GM21528 (cell line): ENCODE data around the gene TUBGCP5.

Source experiments
- ATAC-seq: cut with Tn5 transposase; IDR thresholded peaks from one replicate; pipeline ENCODE4 v1.9.1; 2021; ENCODE audit warnings: mild to moderate bottlenecking, moderate library complexity; ENCODE audit not compliant: unreplicated experiment, low FRiP score

The TUBGCP5 gene

GRCh38 chr15:22956257-22956977, 83.0 kb downstream of the TUBGCP5 start:
- ATAC-seq = no peak

DNA sequence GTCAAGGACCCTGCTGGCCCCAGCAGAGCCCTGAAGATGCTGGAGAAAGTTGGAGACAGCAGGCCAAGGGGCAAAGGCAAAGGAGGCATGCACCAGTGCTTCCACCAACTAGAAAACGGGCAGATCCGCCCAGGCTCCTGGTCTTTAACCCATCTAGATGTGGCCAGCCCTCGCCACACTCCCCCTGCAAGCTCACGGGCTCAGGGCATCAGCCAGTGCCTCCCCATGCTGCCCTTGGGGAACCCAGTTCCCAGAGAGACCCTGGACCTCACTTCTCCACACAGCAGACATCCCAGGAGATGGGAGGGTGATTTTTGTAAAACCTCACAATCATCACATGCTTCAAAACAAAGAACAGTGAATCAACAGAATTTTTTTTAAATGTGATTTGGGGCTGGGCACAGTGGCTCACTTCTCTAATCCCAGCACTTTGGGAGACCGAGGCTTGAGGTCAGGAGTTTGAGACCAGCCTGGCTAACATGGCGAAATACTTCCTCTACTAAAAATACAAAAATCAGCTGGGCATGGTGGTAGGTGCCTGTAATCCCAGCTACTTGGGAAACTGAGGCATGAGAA, 83.7 kb downstream of the TUBGCP5 start:
- no peak for ATAC-seq

- no peak for ATAC-seq
Observed at GRCh38 chr15:22954798-22955543, 84.4 kb downstream of the TUBGCP5 start.

- ATAC-seq = no peak
Observed at GRCh38 chr15:22954326-22954725, 85.0 kb downstream of the TUBGCP5 start.

DNA sequence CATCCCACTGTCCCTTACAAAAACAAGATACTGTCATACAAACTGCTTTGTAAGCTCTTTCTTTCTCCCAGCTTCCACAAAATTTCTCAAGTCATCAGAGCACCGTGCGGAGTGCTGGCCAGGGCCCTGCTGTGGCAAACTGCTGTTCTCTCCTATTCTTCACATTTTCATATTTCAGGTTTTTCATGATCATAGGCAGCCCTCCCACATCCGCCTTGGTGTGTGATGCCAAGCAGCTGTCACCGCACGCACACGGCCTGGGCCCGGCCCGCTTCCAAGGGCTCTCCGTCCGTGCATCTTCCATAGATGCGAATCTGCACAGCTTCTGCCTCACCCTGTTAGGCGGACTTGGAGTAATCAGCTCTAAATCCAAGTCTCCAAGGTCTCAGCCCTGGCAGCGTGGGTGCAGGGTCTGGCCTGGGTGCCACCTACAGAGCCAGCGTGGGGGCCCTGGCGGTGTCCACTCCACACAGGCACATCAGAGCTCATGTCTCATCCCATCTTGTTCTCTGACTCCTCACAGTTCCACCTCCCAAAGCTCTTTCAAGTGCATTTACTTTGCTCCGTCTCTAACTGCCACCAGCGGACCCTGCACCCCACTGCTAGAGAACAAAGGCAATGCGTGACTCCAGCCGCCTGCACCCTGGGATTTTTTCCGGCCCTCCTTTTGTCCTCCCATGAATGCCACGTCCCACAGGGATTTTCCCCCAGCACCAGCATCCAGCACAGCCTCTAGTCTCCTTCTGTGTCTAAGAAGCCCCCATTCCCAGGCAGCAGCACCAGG, 86.4 kb downstream of the TUBGCP5 start:
- ATAC-seq = no peak

DNA sequence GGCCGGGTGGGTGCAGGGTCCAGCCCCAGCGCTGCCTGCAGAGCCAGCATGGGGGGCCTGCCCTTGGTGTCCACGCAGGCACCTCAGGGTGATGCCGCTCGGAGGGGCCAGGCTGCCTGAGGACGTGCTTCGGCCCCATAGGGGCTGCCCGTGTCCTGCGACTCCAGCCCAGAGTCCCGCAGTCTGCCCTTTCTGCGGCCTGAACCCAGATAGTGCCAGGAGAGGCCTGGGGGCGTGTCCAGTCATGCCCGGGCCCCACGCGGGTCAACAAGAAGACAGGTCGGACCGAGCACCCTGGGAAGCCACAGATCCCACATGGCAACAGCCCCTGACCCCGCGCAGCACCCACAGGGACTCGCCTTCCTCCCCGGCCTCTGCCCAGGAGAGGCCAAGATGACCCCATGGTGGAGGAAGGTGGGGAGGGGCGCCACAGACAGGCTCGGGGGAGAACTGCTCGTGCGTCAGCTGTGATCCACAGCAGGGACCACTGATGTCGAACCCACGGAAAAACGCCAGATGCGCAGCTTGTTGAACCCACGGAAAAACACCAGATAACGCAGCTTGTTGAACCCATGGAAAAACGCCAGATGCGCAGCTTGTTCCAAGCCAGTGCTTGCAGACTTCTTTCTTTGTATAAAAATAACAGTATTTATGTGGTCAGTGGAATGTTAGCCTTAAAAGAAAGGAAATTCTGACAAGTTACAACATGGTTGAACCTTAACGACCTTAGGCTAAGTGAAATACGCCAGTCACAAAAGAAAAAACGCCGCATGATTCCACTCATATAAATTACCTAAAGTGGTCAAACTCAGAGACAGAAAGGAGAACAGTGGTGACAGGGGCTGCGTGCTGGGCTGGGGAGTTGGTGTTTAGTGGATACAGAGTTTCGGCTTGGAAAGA, 87.7 kb downstream of the TUBGCP5 start:
- no peak for ATAC-seq

DNA sequence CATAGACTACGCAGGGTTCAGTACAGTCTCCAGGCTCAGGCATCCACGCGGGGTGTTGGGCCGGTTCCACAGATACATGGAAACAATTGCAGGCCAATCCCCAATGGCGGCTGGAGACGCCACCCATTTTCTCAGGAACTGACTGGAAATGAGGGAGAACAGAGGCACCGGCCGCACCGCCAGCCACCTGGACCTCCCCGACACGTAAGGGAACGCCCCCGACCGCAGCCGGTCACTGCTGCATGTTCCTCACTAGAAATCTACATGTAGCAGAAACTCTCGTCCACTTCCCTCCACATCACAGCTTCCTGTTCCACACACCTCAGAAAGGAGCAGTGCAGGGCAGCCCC, 88.4 kb downstream of the TUBGCP5 start:
- no peak for ATAC-seq

GRCh38 chr15:22950256-22950990, 88.9 kb downstream of the TUBGCP5 start:
- no peak for ATAC-seq
